Epithelial cell of esophagus (primary cell): Measurements from ENCODE around the gene UBE2V1.

Source experiments
- DNase-seq: peaks from one replicate; pipeline ENCODE4 v3.0.0; 2010; ENCODE audit warnings: low read depth
- H3K4me3 ChIP-seq: 2 replicates; pipeline ENCODE4 v1.5.1; 2011; ENCODE audit warnings: mild to moderate bottlenecking, low read length, control low read depth
- TF ChIP-seq, protein P1 (sequence below): IDR thresholded peaks from 2 replicates; pipeline ENCODE4 v1.5.1; 2011; ENCODE audit warnings: low read depth, mild to moderate bottlenecking, low read length, control low read depth, inconsistent platforms; ENCODE audit not compliant: insufficient read depth; ENCODE audit errors: missing control alignments

UBE2V1 gene

DNA sequence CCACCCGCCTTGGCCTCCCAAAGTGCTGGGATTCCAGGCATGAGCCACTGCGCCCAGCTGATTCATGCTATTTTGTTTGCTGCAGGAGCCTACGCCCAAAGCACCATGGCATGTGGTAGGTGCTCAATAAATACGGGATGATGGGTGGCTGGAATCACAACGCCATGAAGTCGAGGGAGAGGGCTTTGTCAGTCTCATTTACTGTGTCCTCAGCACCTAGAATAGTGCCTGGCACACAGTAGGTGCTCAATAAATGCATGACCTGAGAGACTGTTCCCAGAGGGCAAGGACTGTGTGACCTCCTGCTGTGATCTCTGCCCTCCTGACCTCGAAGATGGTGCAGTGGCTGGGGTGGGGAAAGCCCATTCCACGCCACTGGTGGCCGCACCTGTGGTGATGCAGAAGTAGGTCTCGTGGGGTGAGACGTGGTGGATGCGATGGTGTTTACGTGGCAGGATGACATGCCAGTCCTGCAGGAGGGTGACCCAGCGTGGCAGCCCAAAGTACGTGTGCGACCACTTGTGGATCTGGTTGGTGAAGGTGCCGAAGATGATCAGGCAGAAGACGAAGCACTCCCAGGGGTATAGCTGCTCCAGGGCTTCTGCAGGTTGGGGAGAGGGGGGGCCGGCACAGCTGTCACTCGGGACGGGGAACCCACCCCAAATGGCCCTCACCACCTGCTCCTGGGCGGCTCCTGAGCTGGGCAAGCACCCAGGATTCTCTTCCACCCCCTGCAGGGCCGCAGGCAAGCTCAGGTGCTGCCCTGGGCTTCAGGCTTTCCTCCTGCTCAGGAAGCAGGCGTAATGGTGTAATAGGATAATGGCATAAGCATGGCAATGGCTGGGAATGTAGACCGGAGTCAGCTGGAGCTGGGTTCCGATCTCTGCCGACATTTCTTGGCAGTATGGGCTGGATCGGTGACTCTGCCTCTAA is 14.9 kb upstream of the UBE2V1 start:
- no peak for DNase-seq
- TF ChIP-seq, protein P1, sequence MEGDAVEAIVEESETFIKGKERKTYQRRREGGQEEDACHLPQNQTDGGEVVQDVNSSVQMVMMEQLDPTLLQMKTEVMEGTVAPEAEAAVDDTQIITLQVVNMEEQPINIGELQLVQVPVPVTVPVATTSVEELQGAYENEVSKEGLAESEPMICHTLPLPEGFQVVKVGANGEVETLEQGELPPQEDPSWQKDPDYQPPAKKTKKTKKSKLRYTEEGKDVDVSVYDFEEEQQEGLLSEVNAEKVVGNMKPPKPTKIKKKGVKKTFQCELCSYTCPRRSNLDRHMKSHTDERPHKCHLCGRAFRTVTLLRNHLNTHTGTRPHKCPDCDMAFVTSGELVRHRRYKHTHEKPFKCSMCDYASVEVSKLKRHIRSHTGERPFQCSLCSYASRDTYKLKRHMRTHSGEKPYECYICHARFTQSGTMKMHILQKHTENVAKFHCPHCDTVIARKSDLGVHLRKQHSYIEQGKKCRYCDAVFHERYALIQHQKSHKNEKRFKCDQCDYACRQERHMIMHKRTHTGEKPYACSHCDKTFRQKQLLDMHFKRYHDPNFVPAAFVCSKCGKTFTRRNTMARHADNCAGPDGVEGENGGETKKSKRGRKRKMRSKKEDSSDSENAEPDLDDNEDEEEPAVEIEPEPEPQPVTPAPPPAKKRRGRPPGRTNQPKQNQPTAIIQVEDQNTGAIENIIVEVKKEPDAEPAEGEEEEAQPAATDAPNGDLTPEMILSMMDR, result no peak
- no peak overlapping the region for H3K4me3 ChIP-seq

DNA sequence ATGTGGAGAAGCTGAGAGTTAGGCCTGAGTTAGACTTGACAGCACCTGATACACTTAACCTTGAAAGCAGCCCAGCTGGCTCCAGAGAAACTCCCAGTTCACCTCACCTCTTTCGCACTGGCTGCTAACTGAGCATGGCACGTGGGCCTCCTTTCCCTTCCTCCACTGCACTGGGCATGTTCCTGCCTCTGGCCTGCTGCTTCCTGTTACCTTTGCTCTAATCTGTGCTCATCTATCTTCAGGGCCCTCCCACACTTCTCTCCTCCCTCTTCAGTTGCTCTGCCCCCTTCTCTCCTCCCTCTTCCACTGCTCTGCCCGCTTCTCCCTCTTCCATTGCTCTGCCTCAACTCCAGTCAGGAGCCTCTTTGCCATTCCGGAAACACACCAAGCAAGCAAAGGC is 13.7 kb upstream of the UBE2V1 start:
- TF ChIP-seq, protein P1, result no peak
- no peak overlapping the region for H3K4me3 ChIP-seq

DNA sequence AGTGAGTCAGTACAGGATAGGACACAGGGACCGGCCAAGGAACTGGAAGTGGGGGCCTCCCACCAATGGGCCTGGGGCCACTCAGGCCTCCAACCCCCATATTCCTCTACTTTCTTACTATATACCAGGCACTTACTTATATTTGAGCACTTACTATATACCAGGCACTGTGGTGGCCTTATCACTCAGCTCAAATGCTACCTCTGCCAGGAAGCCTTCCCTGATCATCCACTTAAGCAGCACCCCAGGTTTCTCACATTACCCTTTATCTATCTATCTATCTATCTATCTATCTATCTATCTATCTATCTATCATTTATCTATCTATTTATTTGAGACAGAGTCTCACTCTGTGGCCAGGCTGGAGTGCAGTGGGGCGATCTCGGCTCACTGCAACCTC is 12.3 kb upstream of the UBE2V1 start:
- no peak for DNase-seq
- H3K4me3 ChIP-seq, result no peak overlapping the region
- TF ChIP-seq, protein P1, result no peak

More for the DNA sequence above, 13.7 kb upstream of the UBE2V1 start:
- DNase-seq, result no peak

DNA sequence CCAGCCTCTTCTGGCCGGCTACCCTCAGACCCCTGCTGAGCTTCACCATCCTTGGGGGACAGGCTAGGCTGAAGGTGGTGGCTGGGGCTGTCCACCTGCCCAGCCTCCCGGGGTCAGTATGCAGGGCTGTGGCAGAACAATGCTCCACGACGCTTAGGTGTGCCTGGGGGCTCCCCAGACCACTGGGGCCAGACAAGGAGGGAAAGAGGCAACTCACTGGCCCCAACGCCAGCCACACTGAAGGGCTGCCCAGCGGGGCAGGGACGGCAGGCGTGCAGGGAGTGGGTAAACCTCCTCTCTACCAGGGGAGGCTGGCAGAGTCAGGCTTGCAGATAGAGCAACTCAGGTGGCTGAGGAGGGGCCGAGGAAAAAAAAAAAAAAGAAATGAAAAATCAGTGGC is 11.5 kb upstream of the UBE2V1 start:
- TF ChIP-seq, protein P1, result no peak
- no peak for DNase-seq
- H3K4me3 ChIP-seq, result no peak overlapping the region

DNA sequence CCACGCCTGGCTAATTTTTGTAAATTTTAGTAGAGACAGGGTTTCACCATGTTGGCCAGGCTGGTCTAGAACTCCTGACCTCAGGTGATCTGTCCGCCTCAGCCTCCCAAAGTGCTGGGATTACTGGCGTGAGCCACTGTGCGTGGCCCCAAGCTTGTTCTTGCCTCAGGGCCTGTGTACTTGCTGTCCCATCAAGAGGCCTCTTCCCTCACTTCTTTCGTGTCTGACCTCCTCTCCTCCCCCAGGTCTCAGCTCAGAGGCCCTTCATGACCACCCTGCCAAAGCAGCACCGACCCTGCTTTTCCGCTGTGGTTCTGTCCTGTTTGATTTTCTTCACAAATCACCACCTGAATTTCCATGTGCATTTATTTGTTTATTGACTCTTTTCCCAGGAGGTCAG is 10.5 kb upstream of the UBE2V1 start:
- no peak for DNase-seq
- TF ChIP-seq, protein P1, result no peak
- H3K4me3 ChIP-seq, result no peak overlapping the region

DNA sequence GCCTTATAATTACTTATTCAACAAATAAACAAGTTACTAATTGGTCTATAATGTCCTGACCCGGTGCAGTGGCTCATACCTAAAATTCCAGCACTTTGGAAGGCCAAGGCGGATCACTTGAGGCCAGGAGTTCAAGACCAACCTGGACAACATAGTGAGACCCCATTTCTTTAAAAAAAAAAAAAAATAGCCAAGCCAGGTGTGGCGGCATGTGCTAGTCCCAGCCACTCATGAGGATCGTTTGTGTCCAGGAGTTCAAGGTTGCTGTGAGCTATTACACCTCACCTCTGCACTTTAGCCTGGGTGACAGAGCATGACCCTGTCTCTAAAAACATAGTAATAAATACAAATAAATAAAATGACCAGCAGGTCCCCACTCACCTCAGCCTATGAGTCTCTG is 9.8 kb upstream of the UBE2V1 start:
- no peak overlapping the region for H3K4me3 ChIP-seq
- DNase-seq, result no peak
- TF ChIP-seq, protein P1, result no peak

DNA sequence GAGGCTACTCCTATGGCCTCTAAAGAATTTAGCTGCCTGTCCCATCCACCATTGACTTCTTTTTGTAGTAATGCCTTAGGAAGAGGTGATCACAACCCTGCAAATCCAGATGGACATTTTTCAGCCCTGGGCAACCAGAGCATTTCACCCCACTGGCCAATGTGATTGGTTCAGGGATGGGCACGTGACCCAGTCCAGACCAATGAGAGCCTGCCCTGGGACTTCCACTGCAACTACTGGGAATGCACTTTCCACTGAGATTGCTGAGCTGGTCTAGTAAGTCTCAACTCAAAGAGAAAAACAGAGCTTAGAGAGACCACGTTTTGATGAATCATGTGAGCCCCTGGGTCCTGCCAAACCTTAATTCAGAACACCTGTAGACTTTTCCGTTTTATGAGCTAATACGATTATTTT is 8.9 kb upstream of the UBE2V1 start:
- TF ChIP-seq, protein P1, result no peak
- H3K4me3 ChIP-seq, result no peak overlapping the region
- DNase-seq, result peak; percentile 65
